Measurements from ENCODE around the gene BMP4. TPM values are rescaled to one million over a fixed set of nuclear protein-coding genes. Genes with fewer than 3 reads are reported as not detected.

Gene BMP4
- total and polyA plus RNA-seq, 2 of the 13 experiments (the other 11 are each of a cell fraction or from before 2014, with no cell fraction given): 56.4 to 169 TPM

DNA sequence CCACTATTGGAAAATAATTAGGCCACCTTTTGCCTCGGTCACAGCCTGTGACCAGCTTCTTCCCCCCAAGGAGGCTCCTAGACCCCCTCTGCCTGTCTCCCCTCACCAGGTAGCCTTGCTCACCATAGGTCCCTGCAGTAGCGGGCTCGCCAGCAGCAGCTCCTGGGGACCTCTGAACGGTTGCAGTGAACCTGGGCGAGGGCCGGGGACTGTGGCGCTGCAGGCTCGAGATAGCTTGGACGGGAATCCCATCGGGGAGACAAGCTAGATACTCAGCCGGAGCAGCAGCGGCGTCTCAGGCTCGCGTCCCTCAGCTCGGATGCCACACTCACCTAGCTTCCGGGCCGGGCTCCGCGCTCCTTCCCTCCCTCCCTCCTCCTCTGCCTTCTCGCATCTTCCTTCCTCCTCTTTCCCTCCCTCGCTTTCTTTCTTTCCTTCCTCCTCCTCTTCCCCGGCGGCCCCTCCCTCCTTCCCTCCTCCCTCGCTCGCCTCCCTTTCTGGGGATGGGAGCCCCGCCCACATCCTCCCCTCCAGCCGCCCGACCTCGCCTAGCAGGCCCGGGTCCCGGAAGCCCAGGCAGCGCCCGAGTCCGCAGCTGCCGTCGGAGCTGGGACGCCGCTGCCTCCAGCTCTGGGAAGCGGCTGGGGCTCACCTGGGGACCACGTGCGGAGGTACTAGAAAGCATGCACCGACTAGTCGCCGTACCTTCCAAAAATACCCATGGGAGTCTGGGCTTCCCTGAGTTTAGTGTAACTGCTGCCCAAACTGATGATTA is at the start of gene BMP4 (continued):
- TF ChIP-seq ZSCAN25 (CRISPR knock-in tag; IDR thresholded peaks at IDR 0.05) (no peak), TBX3 (IDR thresholded peaks at IDR 0.05; ENCODE audit: borderline replicate concordance) (no peak), MAFF (IDR thresholded peaks at IDR 0.05; ENCODE audit: low read depth, low read length) (no peak), ZNF3 (CRISPR knock-in tag; IDR thresholded peaks at IDR 0.05) (0 out of 2 replicates have a peak, but pooled peaks have one; percentile 37), PPARG (CRISPR knock-in tag; conservative IDR thresholded peaks at IDR 0.05) (peak; percentile 18; the same call in 1 of the 2 replicates), KDM1A (CRISPR knock-in tag; IDR thresholded peaks at IDR 0.05) (peak; percentile 39; the same call in 1 of the 2 replicates), RBM22 (optimal IDR thresholded peaks at IDR 0.05; ENCODE audit: low read length) (no peak), SATB2 (CRISPR knock-in tag; IDR thresholded peaks at IDR 0.05) (peak; percentile 87; the same call in 1 of the 2 replicates), CBFB (CRISPR knock-in tag; IDR thresholded peaks at IDR 0.05) (no peak), ZNF720 (CRISPR knock-in tag; IDR thresholded peaks at IDR 0.05) (no peak), KMT2A (CRISPR knock-in tag; IDR thresholded peaks at IDR 0.05) (peak; percentile 85), MAFK (conservative IDR thresholded peaks at IDR 0.05 in 1 of 2, IDR thresholded peaks at IDR 0.05 in 1 of 2; ENCODE audit: low read length in 2 of 2) (no peak), SP4 (CRISPR knock-in tag; IDR thresholded peaks at IDR 0.05) (peak; percentile 81), ZNF367 (CRISPR knock-in tag; IDR thresholded peaks at IDR 0.05; ENCODE audit: borderline replicate concordance) (0 out of 2 replicates have a peak, but pooled peaks have one; percentile 49), RAD51 (IDR thresholded peaks at IDR 0.05; ENCODE audit: borderline replicate concordance) (no peak), NR3C1 (CRISPR knock-in tag; IDR thresholded peaks at IDR 0.05) (no peak), ZBTB42 (CRISPR knock-in tag; IDR thresholded peaks at IDR 0.05) (no peak), SPEN (CRISPR knock-in tag; IDR thresholded peaks at IDR 0.05; ENCODE audit: low read depth) (peak; percentile 36; the same call in 1 of the 2 replicates), ZNF343 (CRISPR knock-in tag; IDR thresholded peaks at IDR 0.05) (peak; percentile 24; the same call in 1 of the 2 replicates), ZNF234 (CRISPR knock-in tag; conservative IDR thresholded peaks at IDR 0.05) (no peak), ARNTL (CRISPR knock-in tag; IDR thresholded peaks at IDR 0.05) (no peak; the same call in 1 of the 2 replicates), IRF2 (CRISPR knock-in tag; IDR thresholded peaks at IDR 0.05) (no peak; the same call in 1 of the 2 replicates), ZNF7 (CRISPR knock-in tag; IDR thresholded peaks at IDR 0.05) (no peak)
- TF ChIP-seq, protein P1, sequence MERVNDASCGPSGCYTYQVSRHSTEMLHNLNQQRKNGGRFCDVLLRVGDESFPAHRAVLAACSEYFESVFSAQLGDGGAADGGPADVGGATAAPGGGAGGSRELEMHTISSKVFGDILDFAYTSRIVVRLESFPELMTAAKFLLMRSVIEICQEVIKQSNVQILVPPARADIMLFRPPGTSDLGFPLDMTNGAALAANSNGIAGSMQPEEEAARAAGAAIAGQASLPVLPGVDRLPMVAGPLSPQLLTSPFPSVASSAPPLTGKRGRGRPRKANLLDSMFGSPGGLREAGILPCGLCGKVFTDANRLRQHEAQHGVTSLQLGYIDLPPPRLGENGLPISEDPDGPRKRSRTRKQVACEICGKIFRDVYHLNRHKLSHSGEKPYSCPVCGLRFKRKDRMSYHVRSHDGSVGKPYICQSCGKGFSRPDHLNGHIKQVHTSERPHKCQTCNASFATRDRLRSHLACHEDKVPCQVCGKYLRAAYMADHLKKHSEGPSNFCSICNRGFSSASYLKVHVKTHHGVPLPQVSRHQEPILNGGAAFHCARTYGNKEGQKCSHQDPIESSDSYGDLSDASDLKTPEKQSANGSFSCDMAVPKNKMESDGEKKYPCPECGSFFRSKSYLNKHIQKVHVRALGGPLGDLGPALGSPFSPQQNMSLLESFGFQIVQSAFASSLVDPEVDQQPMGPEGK (CRISPR knock-in tag; IDR thresholded peaks at IDR 0.05): peak; percentile 53; the same call in 1 of the 2 replicates
- TF ChIP-seq, protein P2, sequence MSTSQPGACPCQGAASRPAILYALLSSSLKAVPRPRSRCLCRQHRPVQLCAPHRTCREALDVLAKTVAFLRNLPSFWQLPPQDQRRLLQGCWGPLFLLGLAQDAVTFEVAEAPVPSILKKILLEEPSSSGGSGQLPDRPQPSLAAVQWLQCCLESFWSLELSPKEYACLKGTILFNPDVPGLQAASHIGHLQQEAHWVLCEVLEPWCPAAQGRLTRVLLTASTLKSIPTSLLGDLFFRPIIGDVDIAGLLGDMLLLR (CRISPR knock-in tag; IDR thresholded peaks at IDR 0.05): peak; percentile 91
- TF ChIP-seq, protein P3, sequence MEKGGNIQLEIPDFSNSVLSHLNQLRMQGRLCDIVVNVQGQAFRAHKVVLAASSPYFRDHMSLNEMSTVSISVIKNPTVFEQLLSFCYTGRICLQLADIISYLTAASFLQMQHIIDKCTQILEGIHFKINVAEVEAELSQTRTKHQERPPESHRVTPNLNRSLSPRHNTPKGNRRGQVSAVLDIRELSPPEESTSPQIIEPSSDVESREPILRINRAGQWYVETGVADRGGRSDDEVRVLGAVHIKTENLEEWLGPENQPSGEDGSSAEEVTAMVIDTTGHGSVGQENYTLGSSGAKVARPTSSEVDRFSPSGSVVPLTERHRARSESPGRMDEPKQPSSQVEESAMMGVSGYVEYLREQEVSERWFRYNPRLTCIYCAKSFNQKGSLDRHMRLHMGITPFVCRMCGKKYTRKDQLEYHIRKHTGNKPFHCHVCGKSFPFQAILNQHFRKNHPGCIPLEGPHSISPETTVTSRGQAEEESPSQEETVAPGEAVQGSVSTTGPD (CRISPR knock-in tag; IDR thresholded peaks at IDR 0.05): 0 out of 2 replicates have a peak, but pooled peaks have one; percentile 28
- TF ChIP-seq, protein P4, sequence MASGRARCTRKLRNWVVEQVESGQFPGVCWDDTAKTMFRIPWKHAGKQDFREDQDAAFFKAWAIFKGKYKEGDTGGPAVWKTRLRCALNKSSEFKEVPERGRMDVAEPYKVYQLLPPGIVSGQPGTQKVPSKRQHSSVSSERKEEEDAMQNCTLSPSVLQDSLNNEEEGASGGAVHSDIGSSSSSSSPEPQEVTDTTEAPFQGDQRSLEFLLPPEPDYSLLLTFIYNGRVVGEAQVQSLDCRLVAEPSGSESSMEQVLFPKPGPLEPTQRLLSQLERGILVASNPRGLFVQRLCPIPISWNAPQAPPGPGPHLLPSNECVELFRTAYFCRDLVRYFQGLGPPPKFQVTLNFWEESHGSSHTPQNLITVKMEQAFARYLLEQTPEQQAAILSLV (CRISPR knock-in tag; IDR thresholded peaks at IDR 0.05; ENCODE audit: borderline replicate concordance): peak; percentile 76; the same call in 1 of the 2 replicates

Measured in HepG2 (cell line).